Epithelial cell of proximal tubule (primary cell): ENCODE measurements around the gene KRTAP29-1. TPM values are rescaled to one million over a fixed set of nuclear protein-coding genes. Genes with fewer than 3 reads are reported as not detected.

Experiments
- DNase-seq: peaks from one replicate; pipeline ENCODE4 v3.0.0-alpha.2; 2011; ENCODE audit warnings: low read depth
- H3K4me3 ChIP-seq: 2 replicates; pipeline ENCODE4 v1.5.1; 2011; ENCODE audit warnings: low read depth, mild to moderate bottlenecking, low read length
- CTCF ChIP-seq: conservative IDR thresholded peaks from 2 replicates; pipeline ENCODE4 v1.5.1; 2012; ENCODE audit warnings: low read depth, mild to moderate bottlenecking, low read length
- total RNA-seq: library from RNA; depleted of rRNA; stranded (reverse); fragments of >200 nt; gene quantifications from 2 replicates; pipeline ENCODE4 v1.2.3, GENCODE V29; 2015

Gene KRTAP29-1
- total RNA-seq, 1 donor from 2014 or later = not detected

GRCh38 chr17:41340934-41341861 lies 38.5 kb upstream of the KRTAP29-1 start:
- no peak for DNase-seq
- TF ChIP-seq CTCF = no peak
- no peak overlapping the region for H3K4me3 ChIP-seq

- no peak overlapping the region for H3K4me3 ChIP-seq
- DNase-seq = no peak
- TF ChIP-seq CTCF = no peak
These were observed 37.8 kb upstream of the KRTAP29-1 start for GRCh38 chr17:41340494-41340893.

- H3K4me3 ChIP-seq = no peak overlapping the region
- DNase-seq = no peak
- TF ChIP-seq CTCF = no peak
These were observed 37.0 kb upstream of the KRTAP29-1 start for GRCh38 chr17:41339571-41340172.

- H3K4me3 ChIP-seq = no peak overlapping the region
- DNase-seq = no peak
- no peak for TF ChIP-seq CTCF
These were observed 36.4 kb upstream of the KRTAP29-1 start for GRCh38 chr17:41338961-41339485.

- TF ChIP-seq CTCF = no peak
- no peak overlapping the region for H3K4me3 ChIP-seq
- DNase-seq = no peak
These were observed 33.1 kb upstream of the KRTAP29-1 start for GRCh38 chr17:41335747-41336146.

GRCh38 chr17:41334385-41335305 lies 32.0 kb upstream of the KRTAP29-1 start:
- H3K4me3 ChIP-seq = no peak overlapping the region
- no peak for DNase-seq
- no peak for TF ChIP-seq CTCF
